Measurements from ENCODE around the gene BOLA3.

BOLA3 gene

DNA sequence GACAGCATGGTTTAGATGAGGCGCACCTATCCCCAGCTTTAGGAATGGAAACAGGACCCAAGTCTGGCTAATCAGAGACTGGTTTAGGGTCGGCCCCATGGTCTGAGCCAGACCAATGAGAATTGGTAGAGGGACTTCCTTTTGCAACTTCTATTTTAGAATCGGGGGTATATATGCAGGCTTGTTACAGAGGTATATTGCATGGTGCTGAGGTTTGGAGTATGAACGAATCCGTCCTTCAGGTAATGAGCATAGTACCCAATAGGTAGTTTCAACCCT lies 1.5 kb upstream of the BOLA3 start:
- Histone ChIP-seq H3K36me3 (replicated peaks in 1 of 2; ENCODE audit: control insufficient read depth in 2 of 2, insufficient read depth in 2 of 2, low read length in 2 of 2) (peaks cover 7 to 48% of the 10 kb centered on the region in 2 donors), H2BK12ac (ENCODE audit: low read length) (no peak overlapping the region), H2BK15ac (ENCODE audit: low read length) (no peak overlapping the region), H3K18ac (ENCODE audit: low read length) (no peak overlapping the region), H3K27me3 (ENCODE audit: control insufficient read depth in 3 of 3, insufficient read depth in 3 of 3, low read depth in 1 of 3, low read length in 3 of 3) (no peaks in the 10 kb centered on the region), H3K4me1 (ENCODE audit: control insufficient read depth in 2 of 2, insufficient read depth in 1 of 2, low read depth in 1 of 2, low read length in 2 of 2) (peaks cover 13% of the 10 kb centered on the region in 2 donors), H2BK5ac (ENCODE audit: low read length) (no peak overlapping the region), H4K8ac (ENCODE audit: low read depth, low read length) (no peak overlapping the region), H3K9ac (ENCODE audit: low read depth, low read length, poor library complexity) (no peak overlapping the region), H3K27ac (replicated peaks; ENCODE audit: low read length) (no peak overlapping the region), H4K91ac (ENCODE audit: low read depth, low read length, poor library complexity) (no peak overlapping the region), H3K23ac (ENCODE audit: low read depth, low read length, poor library complexity) (no peak overlapping the region), H3K9me3 (replicated peaks in 1 of 2; ENCODE audit: control insufficient read depth in 2 of 2, insufficient read depth in 1 of 2, low read depth in 1 of 2, low read length in 2 of 2) (peaks cover 0 to 2% of the 10 kb centered on the region in 2 donors), H3K4ac (ENCODE audit: low read length) (no peak overlapping the region), H2AFZ (ENCODE audit: low read length) (no peak overlapping the region), H3K14ac (ENCODE audit: low read length) (no peak overlapping the region), H2BK120ac (ENCODE audit: low read depth, low read length) (no peak overlapping the region), H2AK5ac (ENCODE audit: low read depth, low read length) (no peak overlapping the region), H3K4me3 (ENCODE audit: low read length in 2 of 2) (no peak overlapping the region), H3K79me1 (ENCODE audit: low read depth, low read length) (no peaks in the 10 kb centered on the region), H3K4me2 (ENCODE audit: insufficient read depth, low read length, poor library complexity, severe bottlenecking) (no peak overlapping the region)
- no CpG with 5 or more reads among the region's 5 CpGs for WGBS, 2 donors (ENCODE audit: extremely low coverage in 2 of 2, insufficient read length in 2 of 2, insufficient replicate concordance in 1 of 2)
- DNase-seq (ENCODE audit: low spot score) = no peak

- H3K27ac ChIP-seq (replicated peaks; ENCODE audit: low read length) = no peak overlapping the region
- WGBS, 2 donors (ENCODE audit: extremely low coverage in 2 of 2, insufficient read length in 2 of 2, insufficient replicate concordance in 1 of 2) = no CpG with 5 or more reads among the region's 16 CpGs
These were observed 940 bp upstream of the BOLA3 start for GRCh38 chr2:74148457-74149246.

DNA sequence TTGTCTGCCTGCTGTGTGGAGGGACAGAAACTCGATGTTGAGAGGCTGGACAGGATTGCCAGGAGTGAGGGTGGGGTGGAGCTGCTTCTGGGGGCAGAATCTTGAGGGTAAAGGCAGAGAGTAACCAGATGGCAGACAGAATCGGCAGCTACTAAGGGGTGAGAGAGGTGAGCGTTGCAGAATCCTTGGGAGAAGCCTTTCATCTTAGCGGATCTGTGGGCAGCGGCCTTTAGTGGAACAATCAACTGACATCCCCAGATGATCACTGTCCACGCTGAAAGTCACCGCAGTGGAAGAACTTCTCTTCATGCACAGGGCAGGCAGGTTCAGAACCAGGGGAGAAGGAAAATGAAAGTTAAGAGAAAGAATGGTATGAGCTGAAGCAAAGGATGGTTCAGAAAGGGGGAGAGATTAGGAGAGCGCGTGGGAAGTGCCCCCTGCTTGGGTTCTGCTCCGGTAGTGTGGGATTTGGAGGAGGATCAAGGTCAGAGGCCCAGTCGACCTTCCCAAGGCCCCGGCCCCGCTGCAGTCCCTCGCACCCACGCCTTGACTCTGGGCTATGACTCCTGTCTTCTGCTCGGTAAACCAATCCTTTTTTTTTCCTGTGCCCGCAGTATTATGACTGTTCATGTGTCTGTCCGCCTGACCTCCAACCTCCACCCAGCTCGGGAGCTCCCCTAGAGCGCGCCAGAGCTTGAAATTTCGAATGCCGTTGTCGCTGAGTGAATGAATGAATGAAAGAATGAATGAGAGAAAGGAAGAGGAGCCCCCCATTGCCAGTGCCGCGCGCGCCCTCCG lies 584 bp downstream of the BOLA3 start:
- H3K9me3 ChIP-seq (replicated peaks in 1 of 2; ENCODE audit: control insufficient read depth in 2 of 2, insufficient read depth in 1 of 2, low read depth in 1 of 2, low read length in 2 of 2) = peaks cover 0 to 2% of the 10 kb centered on the region in 2 donors
- H4K91ac ChIP-seq (ENCODE audit: low read depth, low read length, poor library complexity) = no peak overlapping the region
- H2BK120ac ChIP-seq (ENCODE audit: low read depth, low read length) = no peak overlapping the region
- peak overlapping the region; percentile 53 for H3K4me2 ChIP-seq (ENCODE audit: insufficient read depth, low read length, poor library complexity, severe bottlenecking)
- H3K4me3 ChIP-seq (ENCODE audit: low read length in 2 of 2) = peak overlapping the region; percentile 70 to 99
- no peak overlapping the region for H2BK12ac ChIP-seq (ENCODE audit: low read length)
- H3K27ac ChIP-seq (replicated peaks; ENCODE audit: low read length) = no peak overlapping the region
- H3K79me1 ChIP-seq (ENCODE audit: low read depth, low read length) = no peaks in the 10 kb centered on the region
- no peak overlapping the region for H2AK5ac ChIP-seq (ENCODE audit: low read depth, low read length)
- no CpG with 5 or more reads among the region's 29 CpGs for WGBS, 2 donors (ENCODE audit: extremely low coverage in 2 of 2, insufficient read length in 2 of 2, insufficient replicate concordance in 1 of 2)
- peak overlapping the region; percentile 87 for H2AFZ ChIP-seq (ENCODE audit: low read length)
- peak overlapping the region; percentile 90 for H3K9ac ChIP-seq (ENCODE audit: low read depth, low read length, poor library complexity)
- H4K8ac ChIP-seq (ENCODE audit: low read depth, low read length) = no peak overlapping the region
- no peak for DNase-seq (ENCODE audit: low spot score)
- H3K4me1 ChIP-seq (ENCODE audit: control insufficient read depth in 2 of 2, insufficient read depth in 1 of 2, low read depth in 1 of 2, low read length in 2 of 2) = peaks cover 13% of the 10 kb centered on the region in 2 donors
- H3K4ac ChIP-seq (ENCODE audit: low read length) = no peak overlapping the region
- peak overlapping the region; percentile 68 for H3K23ac ChIP-seq (ENCODE audit: low read depth, low read length, poor library complexity)
- H3K36me3 ChIP-seq (replicated peaks in 1 of 2; ENCODE audit: control insufficient read depth in 2 of 2, insufficient read depth in 2 of 2, low read length in 2 of 2) = peaks cover 5 to 36% of the 10 kb centered on the region in 2 donors
- no peaks in the 10 kb centered on the region for H3K27me3 ChIP-seq (ENCODE audit: control insufficient read depth in 3 of 3, insufficient read depth in 3 of 3, low read depth in 1 of 3, low read length in 3 of 3)
- H2BK15ac ChIP-seq (ENCODE audit: low read length) = no peak overlapping the region
- H3K18ac ChIP-seq (ENCODE audit: low read length) = peak overlapping the region; percentile 96
- H3K14ac ChIP-seq (ENCODE audit: low read length) = no peak overlapping the region
- no peak overlapping the region for H2BK5ac ChIP-seq (ENCODE audit: low read length)

More at GRCh38 chr2:74148457-74149246, 940 bp upstream of the BOLA3 start:
- Histone ChIP-seq H4K8ac (ENCODE audit: low read depth, low read length) (no peak overlapping the region), H2BK15ac (ENCODE audit: low read length) (no peak overlapping the region), H3K18ac (ENCODE audit: low read length) (peak overlapping the region; percentile 42), H3K4me2 (ENCODE audit: insufficient read depth, low read length, poor library complexity, severe bottlenecking) (peak overlapping the region; percentile 81), H3K4me3 (ENCODE audit: low read length in 2 of 2) (peak overlapping the region; percentile 70 to 73), H2BK5ac (ENCODE audit: low read length) (no peak overlapping the region), H2AK5ac (ENCODE audit: low read depth, low read length) (peak overlapping the region; percentile 51), H3K36me3 (replicated peaks in 1 of 2; ENCODE audit: control insufficient read depth in 2 of 2, insufficient read depth in 2 of 2, low read length in 2 of 2) (peaks cover 4 to 44% of the 10 kb centered on the region in 2 donors), H3K27me3 (ENCODE audit: control insufficient read depth in 3 of 3, insufficient read depth in 3 of 3, low read depth in 1 of 3, low read length in 3 of 3) (no peaks in the 10 kb centered on the region), H2BK120ac (ENCODE audit: low read depth, low read length) (no peak overlapping the region), H2BK12ac (ENCODE audit: low read length) (no peak overlapping the region), H3K9ac (ENCODE audit: low read depth, low read length, poor library complexity) (peak overlapping the region; percentile 75), H3K4me1 (ENCODE audit: control insufficient read depth in 2 of 2, insufficient read depth in 1 of 2, low read depth in 1 of 2, low read length in 2 of 2) (peaks cover 13% of the 10 kb centered on the region in 2 donors), H3K9me3 (replicated peaks in 1 of 2; ENCODE audit: control insufficient read depth in 2 of 2, insufficient read depth in 1 of 2, low read depth in 1 of 2, low read length in 2 of 2) (peaks cover 0 to 2% of the 10 kb centered on the region in 2 donors), H3K79me1 (ENCODE audit: low read depth, low read length) (no peaks in the 10 kb centered on the region), H4K91ac (ENCODE audit: low read depth, low read length, poor library complexity) (no peak overlapping the region), H2AFZ (ENCODE audit: low read length) (peak overlapping the region; percentile 87), H3K23ac (ENCODE audit: low read depth, low read length, poor library complexity) (peak overlapping the region; percentile 61), H3K14ac (ENCODE audit: low read length) (no peak overlapping the region), H3K4ac (ENCODE audit: low read length) (no peak overlapping the region)
- no peak for DNase-seq (ENCODE audit: low spot score)

GRCh38 chr2:74142340-74142739 lies 5.4 kb downstream of the BOLA3 start:
- Histone ChIP-seq H3K36me3 (replicated peaks in 1 of 2; ENCODE audit: control insufficient read depth in 2 of 2, insufficient read depth in 2 of 2, low read length in 2 of 2) (peaks cover 13 to 42% of the 10 kb centered on the region in 2 donors), H3K18ac (ENCODE audit: low read length) (no peak overlapping the region), H3K9ac (ENCODE audit: low read depth, low read length, poor library complexity) (no peak overlapping the region), H3K79me1 (ENCODE audit: low read depth, low read length) (peaks cover 7% of the 10 kb centered on the region), H3K27ac (replicated peaks; ENCODE audit: low read length) (no peak overlapping the region), H3K4me1 (ENCODE audit: control insufficient read depth in 2 of 2, insufficient read depth in 1 of 2, low read depth in 1 of 2, low read length in 2 of 2) (peaks cover 8 to 9% of the 10 kb centered on the region in 2 donors), H4K8ac (ENCODE audit: low read depth, low read length) (no peak overlapping the region), H3K27me3 (ENCODE audit: control insufficient read depth in 3 of 3, insufficient read depth in 3 of 3, low read depth in 1 of 3, low read length in 3 of 3) (no peaks in the 10 kb centered on the region), H3K4me2 (ENCODE audit: insufficient read depth, low read length, poor library complexity, severe bottlenecking) (no peak overlapping the region), H3K14ac (ENCODE audit: low read length) (no peak overlapping the region), H3K4ac (ENCODE audit: low read length) (no peak overlapping the region), H4K91ac (ENCODE audit: low read depth, low read length, poor library complexity) (no peak overlapping the region), H2AK5ac (ENCODE audit: low read depth, low read length) (no peak overlapping the region), H2AFZ (ENCODE audit: low read length) (no peak overlapping the region), H2BK5ac (ENCODE audit: low read length) (no peak overlapping the region), H3K23ac (ENCODE audit: low read depth, low read length, poor library complexity) (no peak overlapping the region), H2BK15ac (ENCODE audit: low read length) (no peak overlapping the region), H3K9me3 (replicated peaks in 1 of 2; ENCODE audit: control insufficient read depth in 2 of 2, insufficient read depth in 1 of 2, low read depth in 1 of 2, low read length in 2 of 2) (peaks cover 0 to 2% of the 10 kb centered on the region in 2 donors), H2BK120ac (ENCODE audit: low read depth, low read length) (no peak overlapping the region), H3K4me3 (ENCODE audit: low read length in 2 of 2) (no peak overlapping the region), H2BK12ac (ENCODE audit: low read length) (no peak overlapping the region)
- DNase-seq (ENCODE audit: low spot score) = no peak
- whole genome bisulfite sequencing, 2 donors (ENCODE audit: extremely low coverage in 2 of 2, insufficient read length in 2 of 2, insufficient replicate concordance in 1 of 2) = 100% methylated on average over 1 of the region's 6 CpGs; no CpG with 5 or more reads in 1 of the 2 donors

Measured in neuronal stem cell (in vitro differentiated cells).